CD4-positive, alpha-beta T cell treated with Interleukin-10 for 1 hour (primary cell): Measurements from ENCODE around the gene HERC2.

Source experiments
- DNase-seq: peaks from one replicate; pipeline ENCODE4 v3.0.0-alpha.2; 2020

The HERC2 gene

GRCh38 chr15:28107904-28108275, 214.1 kb downstream of the HERC2 start:
- DNase-seq = no peak

- no peak for DNase-seq
These were observed 214.7 kb downstream of the HERC2 start for GRCh38 chr15:28107111-28107903.

GRCh38 chr15:28106294-28107110, 215.5 kb downstream of the HERC2 start:
- peak; percentile 32 for DNase-seq

- no peak for DNase-seq
These were observed 216.2 kb downstream of the HERC2 start for GRCh38 chr15:28105793-28106192.

- DNase-seq = no peak
These were observed 216.7 kb downstream of the HERC2 start for GRCh38 chr15:28105224-28105791.

- DNase-seq = no peak
These were observed 217.7 kb downstream of the HERC2 start for GRCh38 chr15:28104326-28104725.

- DNase-seq = no peak
These were observed 218.1 kb downstream of the HERC2 start for GRCh38 chr15:28103831-28104230.

GRCh38 chr15:28101983-28102441, 220.0 kb downstream of the HERC2 start:
- no peak for DNase-seq

- no peak for DNase-seq
These were observed 220.8 kb downstream of the HERC2 start for GRCh38 chr15:28101201-28101600.

- DNase-seq = no peak
These were observed 221.3 kb downstream of the HERC2 start for GRCh38 chr15:28100516-28101195.

GRCh38 chr15:28099555-28100140, 222.3 kb downstream of the HERC2 start:
- no peak for DNase-seq

GRCh38 chr15:28098766-28099554, 223.0 kb downstream of the HERC2 start, which contains the start of gene OCA2:
Gene OCA2 (minus strand): TSS chr15:28099315. CDS start chr15:28081874, 17,441 bp downstream.
- peak; percentile 58 for DNase-seq

- no peak for DNase-seq
These were observed 223.6 kb downstream of the HERC2 start for GRCh38 chr15:28098360-28098765.

- no peak for DNase-seq
These were observed 224.2 kb downstream of the HERC2 start for GRCh38 chr15:28097656-28098359.

- DNase-seq = no peak
These were observed 225.1 kb downstream of the HERC2 start for GRCh38 chr15:28096670-28097431.

- no peak for DNase-seq
These were observed 225.6 kb downstream of the HERC2 start for GRCh38 chr15:28096411-28096669.

GRCh38 chr15:28094732-28095521, 227.1 kb downstream of the HERC2 start:
- peak; percentile 34 for DNase-seq

- no peak for DNase-seq
These were observed 228.0 kb downstream of the HERC2 start for GRCh38 chr15:28093752-28094535.

GRCh38 chr15:28091313-28091712, 230.7 kb downstream of the HERC2 start:
- no peak for DNase-seq
